HG03135 (cell line): Measurements from ENCODE around the gene ZKSCAN5.
"Not testable (repeated sequence)": the region's sequence is repeated elsewhere in the genome, so short reads cannot be mapped to it uniquely, and the experiment has no call there.

Experiments used
- ATAC-seq: cut with Tn5 transposase; IDR thresholded peaks from one replicate; pipeline ENCODE4 v1.9.1; 2021; ENCODE audit warnings: mild to moderate bottlenecking, moderate library complexity; ENCODE audit not compliant: unreplicated experiment

ZKSCAN5 gene

DNA sequence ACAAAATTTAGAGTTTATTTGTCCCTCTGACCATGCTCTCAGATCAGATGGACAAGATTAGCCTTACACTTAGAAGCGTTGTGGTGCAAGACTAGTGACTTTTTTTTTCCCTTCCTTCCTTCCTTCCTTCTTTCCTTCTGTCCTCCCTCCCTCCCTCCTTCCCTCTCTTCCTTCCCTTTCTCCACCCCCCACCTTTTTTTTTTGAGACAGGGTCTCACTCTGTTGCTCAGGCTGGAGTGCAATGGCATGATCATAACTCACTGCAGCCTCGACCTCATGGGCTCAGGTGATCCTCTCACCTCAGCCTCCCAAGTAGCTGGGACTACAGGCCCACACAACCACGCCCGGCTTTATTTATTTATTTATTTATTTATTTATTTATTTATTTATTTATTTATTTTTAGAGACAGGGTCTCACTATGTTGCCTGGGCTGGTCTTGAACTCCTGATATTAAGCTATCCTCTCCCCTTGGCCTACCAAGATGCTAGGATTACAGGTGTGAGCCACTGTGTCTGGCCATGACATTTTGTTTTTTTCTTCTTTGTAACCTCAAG lies 76.4 kb downstream of the ZKSCAN5 start:
- ATAC-seq: not testable (repeated sequence)
